Cardiac muscle cell (in vitro differentiated cells and primary cell): ENCODE results near the gene AP2S1. TPM values are rescaled to one million over a fixed set of nuclear protein-coding genes. Genes with fewer than 3 reads are reported as not detected.

Experiments
- DNase-seq, 2 donors: peaks; one replicate each; pipeline versions ENCODE4 v3.0.0 to v3.0.0-alpha.2; 2010 to 2017; ENCODE audit warnings: low read depth in 1 of 2, low spot score in 1 of 2
- H3K27ac ChIP-seq: fragments of 200-600 bp; sonication (generic); 2 replicates; pipeline ENCODE4 v1.5.1; 2016
- H3K27me3 ChIP-seq: fragments of 200-600 bp; sonication (generic); 2 replicates; pipeline ENCODE4 v1.6.0; 2016; ENCODE audit warnings: control low read depth
- H3K36me3 ChIP-seq: fragments of 200-600 bp; sonication (generic); 2 replicates; pipeline ENCODE4 v1.5.1; 2016; ENCODE audit warnings: control low read depth
- H3K4me1 ChIP-seq: fragments of 200-600 bp; sonication (generic); 2 replicates; pipeline ENCODE4 v1.8.1; 2017; ENCODE audit warnings: low read depth, mild to moderate bottlenecking, mixed run types
- H3K4me3 ChIP-seq: fragments of 200-600 bp; sonication (generic); 2 replicates; pipeline ENCODE4 v1.5.1; 2016; ENCODE audit warnings: mild to moderate bottlenecking
- H3K9me3 ChIP-seq: fragments of 200-600 bp; sonication (generic); 2 replicates; pipeline ENCODE4 v1.5.1; 2017; ENCODE audit warnings: low read depth, mild to moderate bottlenecking, control low read depth
- CTCF ChIP-seq: IDR thresholded peaks from 2 replicates; pipeline ENCODE4 v1.5.1; 2012; ENCODE audit warnings: low read depth, mild to moderate bottlenecking, low read length
- polyA plus RNA-seq: library from polyadenylated mRNA; unstranded; fragments of >200 nt; fragmentation: Nextera tagmentation; extraction: Ambion mirVana; gene quantifications from 2 replicates; pipeline ENCODE4 v1.2.1, GENCODE V29; 2016
- total RNA-seq: library from RNA; depleted of rRNA; stranded (reverse); fragments of >200 nt; gene quantifications from 2 replicates; pipeline ENCODE4 v1.2.3, GENCODE V29; 2016

Gene AP2S1
- total RNA-seq (76.5 and 139 TPM in 2 replicates), polyA plus RNA-seq (206 and 260 TPM in 2 replicates)

GRCh38 chr19:46850228-46851203 is at the start of gene AP2S1:
TSS of gene AP2S1 (minus strand) at chr19:46850846. CDS start at chr19:46850766, 80 bp downstream.
- no peaks in the 10 kb centered on the region for H3K36me3 ChIP-seq
- peak within 1 kb of the TSS; percentile 82 for H3K27ac ChIP-seq
- peak within 1 kb of the TSS; percentile 78 for H3K4me3 ChIP-seq
- no peaks in the 10 kb centered on the region for H3K9me3 ChIP-seq
- no peak for TF ChIP-seq CTCF
- no peaks in the 10 kb centered on the region for H3K27me3 ChIP-seq
- DNase-seq, result peak; percentile 97 to 100
- H3K4me1 ChIP-seq, result peaks cover 7% of the 10 kb centered on the region

GRCh38 chr19:46900341-46900740 is 49.7 kb upstream of the AP2S1 start:
- Histone ChIP-seq H3K9me3 (no peaks in the 10 kb centered on the region), H3K4me3 (no peak overlapping the region), H3K27ac (no peak overlapping the region), H3K4me1 (peaks cover 47% of the 10 kb centered on the region), H3K36me3 (no peaks in the 10 kb centered on the region), H3K27me3 (no peaks in the 10 kb centered on the region)
- TF ChIP-seq CTCF, result no peak
- no peak for DNase-seq

- peak; percentile 21 to 80 for DNase-seq
- no peak for TF ChIP-seq CTCF
- H3K27ac ChIP-seq, result peak overlapping the region; percentile 13
- peaks cover 33% of the 10 kb centered on the region for H3K4me1 ChIP-seq
- H3K27me3 ChIP-seq, result no peaks in the 10 kb centered on the region
- no peaks in the 10 kb centered on the region for H3K36me3 ChIP-seq
- no peaks in the 10 kb centered on the region for H3K9me3 ChIP-seq
- no peak overlapping the region for H3K4me3 ChIP-seq
Observed at GRCh38 chr19:46898731-46899130, 48.1 kb upstream of the AP2S1 start.

- Histone ChIP-seq H3K9me3 (no peaks in the 10 kb centered on the region), H3K36me3 (no peaks in the 10 kb centered on the region), H3K27me3 (no peaks in the 10 kb centered on the region), H3K4me3 (no peak overlapping the region), H3K4me1 (peaks cover 8% of the 10 kb centered on the region), H3K27ac (no peak overlapping the region)
- no peak for TF ChIP-seq CTCF
- DNase-seq, result no peak
Observed at GRCh38 chr19:46896076-46896794, 45.6 kb upstream of the AP2S1 start.

GRCh38 chr19:46892252-46893179 is 41.9 kb upstream of the AP2S1 start:
- Histone ChIP-seq H3K36me3 (no peaks in the 10 kb centered on the region), H3K9me3 (no peaks in the 10 kb centered on the region), H3K4me1 (no peaks in the 10 kb centered on the region), H3K4me3 (no peak overlapping the region), H3K27ac (no peak overlapping the region), H3K27me3 (no peaks in the 10 kb centered on the region)
- TF ChIP-seq CTCF, result no peak
- no peak for DNase-seq
